Neural cell (in vitro differentiated cells): ENCODE measurements around the gene C22orf15. TPM values are rescaled to one million over a fixed set of nuclear protein-coding genes. Genes with fewer than 3 reads are reported as not detected.

Source experiments
- H2AFZ ChIP-seq: fragments of 200-600, 300-800 bp; sonication (generic), shearing (Covaris generic); 2 replicates; pipeline ENCODE4 v1.6.0; 2014; ENCODE audit warnings: low read depth, mild to moderate bottlenecking, antibody characterized with exemption, low read length, moderate library complexity
- H3F3A ChIP-seq: fragments of 200-600 bp; shearing (Covaris generic); 2 replicates; pipeline ENCODE4 v1.6.1; 2016; ENCODE audit warnings: mild to moderate bottlenecking, moderate library complexity, mixed read lengths, antibody characterized with exemption, low read length; ENCODE audit not compliant: insufficient read depth, poor library complexity, severe bottlenecking
- H3K27ac ChIP-seq: fragments of 200-600, 300-800 bp; sonication (generic), shearing (Covaris generic); 2 replicates; pipeline ENCODE4 v1.5.1; 2014; ENCODE audit warnings: mild to moderate bottlenecking, low read length, moderate library complexity
- H3K27me3 ChIP-seq: fragments of 300-800, 200-600 bp; sonication (generic), shearing (Covaris generic); 2 replicates; pipeline ENCODE4 v1.6.0; 2014; ENCODE audit warnings: mild to moderate bottlenecking, low read depth, low read length, moderate library complexity; ENCODE audit not compliant: insufficient read depth
- H3K36me3 ChIP-seq: fragments of 300-800, 200-600 bp; sonication (generic), shearing (Covaris generic); 2 replicates; pipeline ENCODE4 v1.5.1; 2014; ENCODE audit warnings: mild to moderate bottlenecking, antibody characterized with exemption, low read length, moderate library complexity; ENCODE audit not compliant: insufficient read depth
- H3K4me2 ChIP-seq: fragments of 300-800, 200-600 bp; sonication (generic), shearing (Covaris generic); 2 replicates; pipeline ENCODE4 v1.6.0; 2014; ENCODE audit warnings: mild to moderate bottlenecking, low read length
- H3K4me3 ChIP-seq: fragments of 300-800, 200-600 bp; sonication (generic), shearing (Covaris generic); 2 replicates; pipeline ENCODE4 v1.5.1; 2014; ENCODE audit warnings: mild to moderate bottlenecking, low read length, moderate library complexity
- H3K79me2 ChIP-seq: fragments of 200-600 bp; shearing (Covaris generic); replicated peaks from 2 replicates; pipeline ENCODE4 v1.6.0; 2014; ENCODE audit warnings: mild to moderate bottlenecking, low read length, moderate library complexity; ENCODE audit not compliant: insufficient read depth
- H3K9ac ChIP-seq: fragments of 300-800, 200-600 bp; sonication (generic), shearing (Covaris generic); 2 replicates; pipeline ENCODE4 v1.6.1; 2016; ENCODE audit warnings: mild to moderate bottlenecking, low read length, mixed read lengths
- H3K9me2 ChIP-seq: fragments of 200-600 bp; shearing (Covaris generic); 2 replicates; pipeline ENCODE4 v1.6.1; 2016; ENCODE audit warnings: mild to moderate bottlenecking, low read length, mixed read lengths; ENCODE audit not compliant: insufficient read depth
- H3K9me3 ChIP-seq: fragments of 200-600, 300-800 bp; sonication (generic), shearing (Covaris generic); 2 replicates; pipeline ENCODE4 v1.6.1; 2016; ENCODE audit warnings: mild to moderate bottlenecking, mixed run types, low read length, moderate library complexity, mixed read lengths
- H4K20me1 ChIP-seq: fragments of 200-600 bp; shearing (Covaris generic); 2 replicates; pipeline ENCODE4 v1.6.1; 2016; ENCODE audit warnings: mild to moderate bottlenecking, mixed run types; ENCODE audit not compliant: insufficient read depth
- CTCF ChIP-seq: fragments of 450-650 bp; IDR thresholded peaks from 2 replicates; pipeline ENCODE4 v1.5.1; 2014; ENCODE audit warnings: antibody characterized with exemption, mild to moderate bottlenecking, moderate library complexity; ENCODE audit not compliant: poor library complexity, severe bottlenecking
- EP300 ChIP-seq: fragments of 450-650 bp; conservative IDR thresholded peaks from 2 replicates; pipeline ENCODE4 v1.6.1; 2014; ENCODE audit warnings: antibody characterized with exemption, mild to moderate bottlenecking, moderate library complexity; ENCODE audit not compliant: poor library complexity, severe bottlenecking
- EZH2 ChIP-seq: fragments of 200-600, 300-800 bp; shearing (Covaris generic), sonication (generic); IDR thresholded peaks from 2 replicates; pipeline ENCODE4 v1.6.1; 2014; ENCODE audit warnings: antibody characterized with exemption, low read length, borderline replicate concordance, mild to moderate bottlenecking; ENCODE audit not compliant: insufficient read depth, poor library complexity, severe bottlenecking
- MXI1 ChIP-seq: fragments of 450-650 bp; conservative IDR thresholded peaks from 2 replicates; pipeline ENCODE4 v1.6.1; 2014; ENCODE audit warnings: antibody characterized with exemption, mild to moderate bottlenecking; ENCODE audit not compliant: poor library complexity, severe bottlenecking
- POLR2AphosphoS5 ChIP-seq: IDR thresholded peaks from 2 replicates; pipeline ENCODE4 v1.6.1; 2012
- RAD21 ChIP-seq: fragments of 450-650 bp; conservative IDR thresholded peaks from 2 replicates; pipeline ENCODE4 v1.6.1; 2014; ENCODE audit warnings: antibody characterized with exemption, mild to moderate bottlenecking, moderate library complexity
- REST ChIP-seq: IDR thresholded peaks from 2 replicates; pipeline ENCODE4 v1.6.1; 2012; ENCODE audit warnings: borderline replicate concordance
- SMC3 ChIP-seq: fragments of 450-650 bp; conservative IDR thresholded peaks from 2 replicates; pipeline ENCODE4 v1.6.1; 2014; ENCODE audit warnings: antibody characterized with exemption, mild to moderate bottlenecking, moderate library complexity; ENCODE audit not compliant: poor library complexity
- TAF1 ChIP-seq: IDR thresholded peaks from 2 replicates; pipeline ENCODE4 v1.6.1; 2012; ENCODE audit warnings: low read depth
- polyA plus RNA-seq: library from polyadenylated mRNA; depleted of rRNA; stranded (reverse); fragments of >200 nt; gene quantifications from 2 replicates; pipeline ENCODE4 v1.2.3, GENCODE V29; 2014

The C22orf15 gene
- polyA plus RNA-seq, 1 donor from 2014 or later = not detected

- Histone ChIP-seq H3K27ac (no peak overlapping the region), H3K9me2 (no peaks in the 10 kb centered on the region), H3K36me3 (no peaks in the 10 kb centered on the region), H2AFZ (no peak overlapping the region), H3K79me2 (peaks cover 5% of the 10 kb centered on the region), H4K20me1 (no peaks in the 10 kb centered on the region), H3K9ac (no peak overlapping the region), H3K4me3 (no peak overlapping the region), H3K9me3 (no peaks in the 10 kb centered on the region), H3K27me3 (no peaks in the 10 kb centered on the region), H3F3A (no peaks in the 10 kb centered on the region), H3K4me2 (no peak overlapping the region)
- TF ChIP-seq CTCF = no peak
- TF ChIP-seq MXI1 = no peak
- no peak for TF ChIP-seq EP300
- TF ChIP-seq RAD21 = no peak
- no peak for TF ChIP-seq REST
- TF ChIP-seq TAF1 = no peak
- TF ChIP-seq SMC3 = no peak
- no peak for TF ChIP-seq POLR2AphosphoS5
- TF ChIP-seq EZH2 = no peak
Observed at GRCh38 chr22:23754980-23755636, 7.7 kb upstream of the C22orf15 start.

GRCh38 chr22:23755711-23756110, 7.1 kb upstream of the C22orf15 start:
- Histone ChIP-seq H3K9me3 (no peaks in the 10 kb centered on the region), H3K27ac (no peak overlapping the region), H3F3A (no peaks in the 10 kb centered on the region), H3K36me3 (no peaks in the 10 kb centered on the region), H3K27me3 (no peaks in the 10 kb centered on the region), H3K9me2 (no peaks in the 10 kb centered on the region), H3K9ac (no peak overlapping the region), H3K79me2 (no peaks in the 10 kb centered on the region), H4K20me1 (no peaks in the 10 kb centered on the region), H3K4me3 (no peak overlapping the region), H2AFZ (no peak overlapping the region), H3K4me2 (no peak overlapping the region)
- no peak for TF ChIP-seq EP300
- TF ChIP-seq RAD21 = no peak
- no peak for TF ChIP-seq CTCF
- no peak for TF ChIP-seq EZH2
- no peak for TF ChIP-seq TAF1
- no peak for TF ChIP-seq MXI1
- no peak for TF ChIP-seq POLR2AphosphoS5
- TF ChIP-seq REST = no peak
- TF ChIP-seq SMC3 = no peak
